GM19240 (cell line): Measurements from ENCODE around the gene LRIG3.
"Not testable (repeated sequence)": the region's sequence is repeated elsewhere in the genome, so short reads cannot be mapped to it uniquely, and the experiment has no call there.

Experiments used
- DNase-seq: peaks from one replicate; pipeline ENCODE4 v3.0.0; 2011; ENCODE audit warnings: low spot score; ENCODE audit not compliant: insufficient read length

LRIG3 gene

DNA sequence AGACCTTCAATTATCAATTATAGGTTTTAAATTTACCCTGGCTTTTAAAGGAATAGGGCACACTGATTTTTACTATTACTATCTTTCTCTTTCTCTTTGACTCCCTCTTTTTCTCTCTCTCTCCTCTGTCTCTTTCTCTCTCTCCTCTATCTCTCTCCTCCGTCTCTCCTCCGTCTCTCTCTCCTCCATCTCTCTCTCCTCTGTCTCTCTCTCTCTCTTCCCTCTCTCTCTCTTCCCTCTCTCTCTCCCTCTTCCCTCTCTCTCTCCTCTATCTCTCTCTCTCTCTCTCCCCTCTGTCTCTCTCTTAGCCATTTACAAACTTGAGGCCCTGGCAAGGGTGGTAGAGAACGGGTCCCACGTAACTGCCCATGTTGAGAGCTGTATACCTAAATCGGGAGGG lies 62.3 kb downstream of the LRIG3 start:
- no peak for DNase-seq

DNA sequence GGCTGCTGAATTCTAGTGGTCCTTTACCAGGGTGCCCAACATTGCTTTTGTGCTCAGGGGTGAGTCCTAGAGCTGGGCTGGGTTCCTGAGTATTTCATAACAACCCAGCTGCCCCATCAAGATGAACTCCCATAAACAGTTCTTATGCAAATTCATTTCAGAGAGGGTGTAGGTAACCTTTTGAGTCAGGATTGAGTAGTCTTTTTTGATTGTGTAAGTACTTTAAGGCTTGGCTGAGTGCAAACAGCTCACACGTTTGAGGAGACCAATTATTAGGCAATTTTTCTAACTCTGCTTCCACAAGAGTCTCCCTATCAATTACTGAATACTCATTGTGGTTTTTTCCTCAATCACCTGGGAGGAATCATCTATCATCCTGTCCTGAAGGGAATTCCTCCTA lies 63.1 kb downstream of the LRIG3 start:
- not testable (repeated sequence) for DNase-seq

DNA sequence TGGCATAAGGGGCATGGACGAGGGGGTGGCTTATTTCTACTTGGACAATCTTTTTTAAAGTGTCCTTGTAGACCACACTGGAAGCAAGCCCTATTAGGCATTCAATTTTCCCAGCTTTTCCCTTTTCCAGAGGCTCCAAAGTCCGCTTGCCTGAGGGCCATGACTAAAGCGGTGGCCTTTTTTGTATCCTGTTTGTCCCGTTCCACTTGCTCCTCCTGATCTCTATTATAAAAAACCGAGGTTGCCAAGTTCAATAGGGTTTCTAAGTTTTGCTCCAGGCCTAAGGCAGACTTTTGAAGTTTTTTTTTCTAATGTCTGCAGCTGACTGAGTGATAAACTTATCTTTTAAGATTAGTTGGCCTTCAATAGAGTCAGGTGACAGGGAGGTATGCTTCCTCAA lies 64.7 kb downstream of the LRIG3 start:
- not testable (repeated sequence) for DNase-seq

DNA sequence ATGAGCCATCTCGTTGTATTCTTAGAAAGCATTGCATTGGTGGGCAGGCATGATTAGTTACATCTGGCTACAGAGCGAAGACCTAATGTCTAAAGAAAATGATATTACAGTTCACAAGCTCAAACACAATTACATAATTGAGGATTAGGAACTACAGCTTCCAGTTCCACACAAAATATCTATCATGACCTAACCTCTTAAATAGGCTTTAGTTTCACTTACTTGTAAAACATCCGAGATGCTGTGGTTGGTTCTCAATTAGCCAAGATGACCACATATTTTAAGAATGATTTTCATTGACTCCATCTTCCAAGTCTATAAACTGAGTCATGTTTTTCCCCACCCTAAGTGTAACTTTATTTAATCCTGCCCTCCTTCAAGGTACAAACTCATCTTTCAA lies 69.5 kb downstream of the LRIG3 start:
- no peak for DNase-seq

DNA sequence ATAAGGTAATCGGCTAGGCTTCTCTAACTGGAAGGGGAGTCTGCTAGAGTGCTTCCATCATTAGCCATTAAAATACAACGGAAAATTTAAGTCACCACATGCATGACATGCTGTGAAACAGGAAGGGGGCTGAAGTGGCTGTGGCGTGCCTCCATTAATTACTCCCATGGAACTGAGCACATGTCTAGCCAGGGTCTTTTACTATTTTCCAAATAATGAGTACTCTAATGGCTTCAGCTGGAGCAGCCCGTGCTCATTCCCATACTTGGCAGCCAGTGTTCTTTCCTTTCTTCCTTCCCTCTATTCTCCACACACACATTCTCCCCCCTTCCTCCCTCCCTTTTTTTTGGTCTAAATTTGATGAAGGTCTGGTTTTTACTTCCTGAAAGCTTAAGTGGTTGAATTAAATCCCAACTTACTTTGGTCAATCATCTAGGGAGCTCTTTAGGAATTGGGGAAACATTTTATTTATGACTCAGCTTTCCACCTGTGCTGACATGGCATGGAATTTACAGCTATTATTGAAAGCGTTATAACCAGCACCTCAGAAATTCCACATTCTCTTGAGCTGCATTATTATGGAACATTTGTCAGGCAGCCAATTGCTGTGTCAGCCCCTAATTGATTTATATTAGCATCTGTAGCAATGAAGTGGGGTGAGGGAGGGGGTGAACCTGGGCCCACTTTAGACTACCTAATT lies 72.3 kb downstream of the LRIG3 start:
- no peak for DNase-seq

DNA sequence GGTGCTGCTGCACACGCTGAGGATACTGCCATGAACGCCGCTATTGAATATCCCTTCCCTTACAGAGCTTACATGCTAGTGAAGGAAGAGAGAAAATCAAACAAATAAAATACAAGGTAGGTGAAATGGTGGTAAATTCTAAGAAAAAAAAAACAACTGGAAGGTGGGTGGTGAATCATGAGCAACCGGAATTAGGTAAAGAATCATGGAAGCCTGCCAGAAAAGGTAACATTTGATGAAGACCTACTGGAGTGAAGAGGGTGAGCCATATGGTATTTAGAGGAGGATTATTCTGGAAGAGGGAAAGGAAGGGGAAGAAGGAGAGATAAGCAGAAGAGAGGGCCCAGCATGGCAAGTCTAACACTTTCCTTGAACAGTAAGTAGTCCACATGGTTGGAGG lies 76.1 kb downstream of the LRIG3 start:
- DNase-seq, result no peak

DNA sequence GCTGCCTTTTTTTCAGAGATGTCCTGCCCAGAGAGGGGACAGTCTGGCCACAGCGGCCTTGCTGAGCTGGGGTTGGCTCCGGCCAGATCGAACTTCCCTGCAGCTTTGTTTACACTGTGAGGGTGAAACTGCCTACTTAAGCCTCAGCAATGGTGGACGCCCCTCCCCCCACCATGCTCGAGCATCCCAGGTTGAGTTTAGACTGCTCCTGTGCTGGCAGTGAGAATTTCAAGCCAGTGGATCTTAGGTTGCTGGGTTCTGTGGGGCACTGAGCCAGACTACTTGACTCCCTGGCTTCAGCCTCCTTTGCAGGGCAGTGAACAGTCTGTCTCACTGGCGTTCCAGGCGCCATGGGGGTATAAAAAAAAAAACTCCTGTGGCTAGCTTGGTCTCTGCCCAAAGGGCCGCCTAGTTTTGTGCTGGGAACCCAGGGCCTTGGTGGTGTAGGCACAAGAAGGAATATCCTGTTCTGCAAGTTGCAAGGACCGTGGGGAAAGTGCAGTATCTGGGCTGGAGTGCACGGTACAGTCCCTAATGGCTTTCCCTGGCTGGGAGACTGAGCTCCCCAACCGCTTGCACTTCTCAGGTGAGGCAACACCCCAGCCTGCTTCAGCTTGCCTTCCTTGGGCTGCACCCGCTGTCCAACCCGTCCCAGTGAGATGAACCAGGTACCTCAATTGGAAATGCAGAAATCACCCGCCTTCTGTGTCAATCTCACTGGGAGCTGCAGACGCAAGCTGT lies 79.1 kb downstream of the LRIG3 start:
- DNase-seq, result no peak

DNA sequence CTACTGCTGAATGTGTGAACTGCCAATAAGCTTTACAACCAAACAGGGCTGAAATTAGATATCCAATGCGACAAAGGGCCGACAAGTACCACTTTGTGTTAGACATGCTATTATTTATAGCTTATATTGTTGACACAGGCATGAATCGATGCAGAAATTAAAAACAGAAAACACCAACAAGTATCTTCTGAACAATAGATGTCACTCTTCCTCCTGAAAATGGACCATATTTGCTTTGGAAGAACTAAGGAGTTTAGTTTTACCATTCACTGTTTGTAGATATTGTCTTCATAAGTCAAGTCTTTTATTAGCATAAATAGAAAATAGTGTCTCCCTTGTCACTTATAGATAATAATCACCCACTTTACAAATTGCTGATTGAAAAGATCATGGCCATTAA lies 86.5 kb downstream of the LRIG3 start:
- DNase-seq, result no peak

DNA sequence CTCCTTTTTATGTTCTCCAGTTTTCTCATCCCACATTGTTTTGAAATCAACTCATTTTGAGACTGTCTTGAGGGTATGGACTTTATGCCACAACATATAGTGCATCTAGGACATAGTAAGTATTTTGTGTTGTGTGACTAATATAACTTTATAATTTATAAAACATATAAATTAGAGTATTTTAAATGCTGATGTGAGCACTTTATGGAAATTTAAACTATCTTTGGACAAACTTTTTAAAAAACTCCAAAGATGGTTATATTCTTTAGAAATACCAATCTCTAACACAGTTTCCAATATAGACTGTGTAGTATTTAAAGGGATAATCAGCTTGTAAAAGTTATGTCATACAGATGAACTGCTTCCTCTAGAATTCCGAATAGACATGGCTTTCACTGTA lies 87.4 kb downstream of the LRIG3 start:
- DNase-seq, result no peak
